Lung microvascular endothelial cell (primary cell): ENCODE data around the gene PEX5L. TPM values are rescaled to one million over a fixed set of nuclear protein-coding genes. Genes with fewer than 3 reads are reported as not detected.
A peak's percentile ranks its signal among the peaks of the same experiment; 100 is the strongest.

Experiments
- DNase-seq, 2 donors: peaks; one replicate each; pipeline versions ENCODE4 v3.0.0 to v3.0.0-alpha.2; 2010; ENCODE audit warnings: low read depth in 2 of 2
- total RNA-seq: library from RNA; depleted of rRNA; stranded (reverse); fragments of >200 nt; gene quantifications from 2 replicates; pipeline ENCODE4 v1.2.1, GENCODE V29; 2014

The PEX5L gene
- total RNA-seq, 1 donor from 2014 or later = not detected

- DNase-seq = no peak
Observed at GRCh38 chr3:179775416-179776122, 261.2 kb downstream of the PEX5L start.

GRCh38 chr3:179772297-179772696 lies 264.4 kb downstream of the PEX5L start:
- DNase-seq = no peak

DNA sequence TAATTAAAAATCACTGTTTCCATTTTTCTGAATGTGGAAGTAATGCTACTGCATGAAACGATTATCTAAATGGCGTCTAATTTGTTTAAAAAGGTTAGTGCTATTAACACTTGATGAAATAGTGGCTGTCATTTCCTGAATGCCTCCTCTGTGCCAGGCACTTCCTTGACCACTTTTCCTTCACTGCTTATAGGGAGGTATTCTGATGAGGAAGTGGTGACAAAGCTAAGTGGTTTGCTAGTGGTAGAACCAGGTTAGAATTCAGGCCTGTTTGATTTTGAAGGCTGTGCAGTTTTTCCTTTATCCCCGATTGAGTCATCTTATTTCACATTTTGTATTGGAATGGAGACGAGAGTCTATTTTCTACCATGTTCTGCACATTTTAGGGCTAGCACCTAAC lies 264.9 kb downstream of the PEX5L start:
- DNase-seq = peak in 1 of 2 donors; percentile 10

GRCh38 chr3:179769411-179770247 lies 267.1 kb downstream of the PEX5L start:
- peak in 1 of 2 donors; percentile 89 for DNase-seq

DNA sequence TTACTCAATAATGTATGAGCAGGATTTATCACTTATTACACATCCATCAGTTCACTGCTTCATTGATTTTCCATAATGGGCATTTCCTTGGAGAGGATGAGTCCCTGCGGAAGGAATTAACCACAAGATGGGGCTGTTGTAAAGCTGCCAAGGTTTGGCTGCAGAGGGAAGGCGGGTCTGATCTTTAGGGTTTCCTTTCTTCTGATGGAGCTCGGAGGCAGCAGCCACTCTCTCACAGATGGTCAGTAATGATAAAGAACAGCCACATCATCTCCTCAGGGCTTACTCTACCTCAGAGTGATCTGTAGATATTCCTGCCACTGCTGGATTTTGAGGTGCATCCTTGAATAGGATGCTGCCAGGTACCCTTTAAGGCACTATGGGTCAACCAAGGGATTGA lies 268.7 kb downstream of the PEX5L start:
- peak; percentile 37 to 71 for DNase-seq

DNA sequence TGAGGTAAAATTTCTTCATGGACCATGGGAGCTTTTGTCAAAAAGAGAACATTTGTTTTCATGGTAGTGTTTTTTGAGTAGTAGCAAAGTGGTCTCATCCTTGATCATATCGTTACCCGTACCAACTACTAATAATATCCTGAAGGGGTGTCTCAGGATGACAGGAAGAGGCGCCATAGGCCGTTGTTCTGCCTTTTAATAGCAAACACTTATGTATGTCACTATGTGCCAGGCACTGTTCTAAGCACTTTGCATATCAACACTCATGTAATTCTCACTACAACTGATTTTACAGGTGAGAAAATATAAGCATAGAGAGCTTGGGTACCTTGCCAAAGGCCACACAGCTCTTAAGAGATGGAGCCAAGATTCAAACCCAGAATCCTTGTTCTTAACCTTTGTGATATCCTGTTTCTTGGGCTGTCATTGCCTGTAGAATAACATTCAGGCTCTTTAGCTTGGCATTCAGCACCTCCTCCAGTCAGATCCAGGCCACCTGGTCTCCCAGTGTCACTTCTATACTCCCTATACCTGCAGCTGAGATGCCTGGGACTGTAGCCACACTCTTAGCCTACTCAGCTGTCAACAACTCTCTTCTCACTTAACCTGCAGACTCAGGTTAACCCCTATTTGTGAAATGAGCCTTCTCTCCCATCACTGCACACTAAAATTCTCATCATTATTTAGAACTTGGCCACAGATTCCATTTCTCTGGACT lies 270.2 kb downstream of the PEX5L start:
- DNase-seq = no peak

- DNase-seq = no peak
Observed at GRCh38 chr3:179765396-179765795, 271.3 kb downstream of the PEX5L start.

DNA sequence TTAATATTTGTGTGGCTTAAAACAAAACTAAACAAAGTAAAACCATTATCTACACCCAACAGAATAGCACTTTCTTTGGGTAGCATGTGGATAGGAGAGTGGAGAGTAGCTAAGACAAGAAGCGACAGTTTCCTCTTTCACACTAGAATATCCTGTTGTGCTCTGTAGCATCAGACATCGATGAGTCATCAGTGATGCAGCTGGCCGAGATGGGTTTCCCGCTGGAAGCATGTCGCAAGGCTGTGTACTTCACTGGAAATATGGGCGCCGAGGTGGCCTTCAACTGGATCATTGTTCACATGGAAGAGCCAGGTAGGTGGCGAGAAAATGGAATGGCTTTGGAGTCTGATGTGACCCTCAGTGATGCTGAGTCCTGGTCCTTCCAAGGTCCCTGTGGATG lies 275.8 kb downstream of the PEX5L start:
- peak; percentile 85 to 88 for DNase-seq

GRCh38 chr3:179750720-179751328 lies 285.9 kb downstream of the PEX5L start:
- DNase-seq = peak; percentile 38 to 62

GRCh38 chr3:179745716-179746115 lies 291.0 kb downstream of the PEX5L start:
- peak in 1 of 2 donors; percentile 55 for DNase-seq

- DNase-seq = no peak
Observed at GRCh38 chr3:179745079-179745478, 291.7 kb downstream of the PEX5L start.
